Pancreas (tissue), 10 donors: Measurements from ENCODE around the gene HOMEZ. TPM values are rescaled to one million over a fixed set of nuclear protein-coding genes. Genes with fewer than 3 reads are reported as not detected.
"Not testable (repeated sequence)": the region's sequence is repeated elsewhere in the genome, so short reads cannot be mapped to it uniquely, and the experiment has no call there.

Source experiments
- ATAC-seq, 4 donors: fragments of 200-7000 bp; cut with Tn5 transposase; one replicate each; pipeline versions ENCODE4 v1.8.0 to v1.9.1; 2020; ENCODE audit warnings: mild to moderate bottlenecking in 4 of 4, moderate library complexity in 4 of 4
- DNase-seq, 6 donors: peaks; one replicate each; pipeline ENCODE4 v3.0.0-alpha.2; 2020
- FAIRE-seq: peaks from 2 replicates; lab custom pipeline; 2012; peaks lifted over from hg19 to GRCh38; lab: Jason Lieb, UNC
- H3K27ac ChIP-seq, 4 donors: fragments of 200-600 bp; sonication (generic); 1 replicate in 3 of 4; 2 replicates in 1 of 4; pipeline versions ENCODE4 v1.5.0 to v1.8.0; 2020
- H3K27me3 ChIP-seq, 4 donors: fragments of 200-600 bp; one replicate each; pipeline ENCODE4 v1.8.0; 2021
- H3K36me3 ChIP-seq, 3 donors: fragments of 200-600 bp; sonication (generic) in 1 of 3; one replicate each; pipeline versions ENCODE4 v1.5.0 to v1.8.0; 2020 to 2021
- H3K4me1 ChIP-seq, 3 donors: fragments of 200-600 bp; one replicate each; pipeline ENCODE4 v1.8.0; 2021
- H3K4me3 ChIP-seq, 4 donors: fragments of 200-600 bp; sonication (generic) in 2 of 4; one replicate each; pipeline versions ENCODE4 v1.5.0 to v1.8.0; 2020 to 2021
- H3K9me3 ChIP-seq, 4 donors: fragments of 200-600 bp; one replicate each; pipeline ENCODE4 v1.8.0; 2021
- CTCF ChIP-seq, 4 donors: fragments of 200-600 bp; sonication (generic) in 3 of 4; IDR thresholded peaks; one replicate each; pipeline versions ENCODE4 v1.5.0 to v1.8.0; 2021; ENCODE audit warnings: antibody characterized with exemption in 4 of 4
- whole genome bisulfite sequencing, 2 donors: extraction: QIAGEN DNeasy Blood & Tissue Kit; methylation state at CpG; one replicate each; pipeline ENCODE4 v1.1.7; 2013; 5-methylcytosine and 5-hydroxymethylcytosine counted together
- intact Hi-C, 3 donors: fragments of 100-400 bp; cut with DNase I; formaldehyde crosslinking; loops; one replicate each; pipeline versions ENCODE4 v1.11.1 to v1.14.2; 2022
- polyA plus RNA-seq, 2 donors: library from polyadenylated mRNA; stranded (reverse); fragments of 200-250 nt; gene quantifications; one replicate each; pipeline ENCODE4 v1.2.3, GENCODE V29; 2013
- total RNA-seq, 6 donors: library from RNA; stranded (reverse); fragmentation: NEBNext Ultra II Directional in 4 of 6; extraction: Animal tissue kit (Norgen Biotek cat#: 25700) in 4 of 6; gene quantifications; one replicate each; pipeline versions ENCODE4 v1.2.1 to v1.2.4, GENCODE V29; 2021 to 2023
- donor health status: healthy with polysubstance abuse.
- donor health status: DM: no; HTN: no; CAD: no; lungs with moderate emphysema.
- donor health status: DM: no; HTN: no; CAD: no.
- donor health status: control.
- donor health status: control.
- donor health status: Bipolar disorder and iron deficiency.
- donor health status: DM: yes; HTN: yes; CAD: no.
- donor health status: DM: no; HTN: no; CAD: no.
- donor health status: DM: no; HTN: no; CAD: no.
- donor health status: DM: yes; HTN: yes; CAD: no.

Gene HOMEZ
- total and polyA plus RNA-seq, 8 donors, result 4.5 to 10.3 (median 5.7) TPM

- H3K9me3 ChIP-seq, result no peaks in the 10 kb centered on the region
- peaks cover 0 to 26% (median 13%) of the 10 kb centered on the region in 3 donors for H3K36me3 ChIP-seq
- no peak for TF ChIP-seq CTCF (IDR thresholded peaks at IDR 0.05)
- FAIRE-seq (no peak), ATAC-seq (no peak), DNase-seq (no peak)
- H3K27me3 ChIP-seq, result no peaks in the 10 kb centered on the region
- no peak overlapping the region for H3K4me3 ChIP-seq
- 67% methylated on average over 13 of the region's 13 CpGs for WGBS, 2 donors
- H3K27ac ChIP-seq, result no peak overlapping the region
- H3K4me1 ChIP-seq, result peaks cover 0 to 16% (median 9%) of the 10 kb centered on the region in 3 donors
- intact Hi-C loops, result loop anchor here in 1 of 3 donors (5.0 kb wide), 2 partner anchors 51 to 141 kb away; partner anchors contain the start of genes CMTM5 and NGDN
Observed at GRCh38 chr14:23326491-23327332, 40.8 kb upstream of the HOMEZ start.

GRCh38 chr14:23325746-23326145 lies 39.8 kb upstream of the HOMEZ start:
- not testable (repeated sequence) for DNase-seq, H3K27ac ChIP-seq, ATAC-seq, H3K4me3 ChIP-seq, H3K27me3 ChIP-seq, H3K9me3 ChIP-seq, FAIRE-seq
- H3K36me3 ChIP-seq, result peaks cover 0 to 26% (median 13%) of the 10 kb centered on the region in 3 donors
- intact Hi-C loops, result loop anchor here in 1 of 3 donors (5.0 kb wide), 2 partner anchors 52 to 142 kb away; partner anchors contain the start of genes CMTM5 and NGDN
- peaks cover 0 to 16% (median 9%) of the 10 kb centered on the region in 3 donors for H3K4me1 ChIP-seq
- WGBS, 2 donors, result 96 to 100% methylated on average over 5 of the region's 5 CpGs

GRCh38 chr14:23324993-23325392 lies 39.1 kb upstream of the HOMEZ start:
- no peak for FAIRE-seq
- Histone ChIP-seq H3K27me3 (no peaks in the 10 kb centered on the region), H3K4me3 (no peak overlapping the region), H3K36me3 (peaks cover 0 to 26% (median 13%) of the 10 kb centered on the region in 3 donors), H3K27ac (no peak overlapping the region), H3K9me3 (no peaks in the 10 kb centered on the region), H3K4me1 (peaks cover 4 to 20% (median 9%) of the 10 kb centered on the region in 3 donors)
- WGBS, 2 donors, result 83 to 86% methylated on average over 7 of the region's 7 CpGs
- no peak for DNase-seq
- intact Hi-C loops, result loop anchor here in 1 of 3 donors (5.0 kb wide), 2 partner anchors 52 to 142 kb away; partner anchors contain the start of genes CMTM5 and NGDN
- no peak for ATAC-seq
- TF ChIP-seq CTCF (IDR thresholded peaks at IDR 0.05), result no peak

GRCh38 chr14:23324455-23324846 lies 38.5 kb upstream of the HOMEZ start:
- Histone ChIP-seq H3K4me1 (peaks cover 4 to 20% (median 9%) of the 10 kb centered on the region in 3 donors), H3K9me3 (no peaks in the 10 kb centered on the region), H3K4me3 (no peak overlapping the region), H3K27me3 (no peaks in the 10 kb centered on the region), H3K27ac (no peak overlapping the region), H3K36me3 (peaks cover 0 to 26% (median 13%) of the 10 kb centered on the region in 3 donors)
- FAIRE-seq, result no peak
- intact Hi-C loops, result no loop called here
- 88 to 91% methylated on average over 2 of the region's 2 CpGs for WGBS, 2 donors
- ATAC-seq, result no peak
- no peak for DNase-seq
- TF ChIP-seq CTCF (IDR thresholded peaks at IDR 0.05), result no peak

GRCh38 chr14:23323838-23324454 lies 38.0 kb upstream of the HOMEZ start:
- Histone ChIP-seq H3K4me1 (peaks cover 4 to 20% (median 9%) of the 10 kb centered on the region in 3 donors), H3K27me3 (no peaks in the 10 kb centered on the region), H3K27ac (no peak overlapping the region), H3K4me3 (no peak overlapping the region), H3K9me3 (no peaks in the 10 kb centered on the region), H3K36me3 (peaks cover 0 to 26% (median 13%) of the 10 kb centered on the region in 3 donors)
- peak in 1 of 6 donors; percentile 30 for DNase-seq
- WGBS, 2 donors, result 82 to 85% methylated on average over 18 of the region's 18 CpGs
- no peak for FAIRE-seq
- no peak for TF ChIP-seq CTCF (IDR thresholded peaks at IDR 0.05)
- intact Hi-C loops, result no loop called here
- ATAC-seq, result no peak
